Measurements from ENCODE around the gene COX7A2L.
A peak's percentile ranks its signal among the peaks of the same experiment; 100 is the strongest.
"Not testable (repeated sequence)": the region's sequence is repeated elsewhere in the genome, so short reads cannot be mapped to it uniquely, and the experiment has no call there.

Gene COX7A2L

GRCh38 chr2:42360890-42361727 is at the start of gene COX7A2L:
TSS of gene COX7A2L (minus strand) at chr2:42361217. CDS start at chr2:42361161, 56 bp downstream.
- DNase-seq: peak; percentile 97

DNA sequence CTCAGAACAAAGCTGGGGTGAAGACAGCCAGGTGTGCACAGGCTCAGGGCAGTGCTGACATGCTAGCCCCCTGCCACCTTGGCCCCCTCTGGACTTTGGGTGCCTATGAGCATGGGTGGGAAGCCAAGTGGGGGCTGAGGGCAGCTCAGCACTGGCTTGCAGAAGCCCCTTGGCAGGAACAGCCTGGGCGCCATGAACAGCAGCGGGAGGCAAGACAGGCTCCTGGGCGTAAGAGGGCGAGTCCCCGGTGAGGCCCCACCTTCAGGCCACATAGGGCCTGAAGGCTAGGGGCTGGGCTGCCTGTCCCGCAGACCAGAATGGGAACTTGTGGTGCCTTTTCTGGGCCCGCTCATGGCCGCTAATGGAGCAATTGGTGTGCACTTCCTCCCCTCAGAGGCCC is 47.0 kb upstream of the COX7A2L start:
- DNase-seq: no peak

GRCh38 chr2:42407476-42407875 is 46.5 kb upstream of the COX7A2L start:
- no peak for DNase-seq

DNA sequence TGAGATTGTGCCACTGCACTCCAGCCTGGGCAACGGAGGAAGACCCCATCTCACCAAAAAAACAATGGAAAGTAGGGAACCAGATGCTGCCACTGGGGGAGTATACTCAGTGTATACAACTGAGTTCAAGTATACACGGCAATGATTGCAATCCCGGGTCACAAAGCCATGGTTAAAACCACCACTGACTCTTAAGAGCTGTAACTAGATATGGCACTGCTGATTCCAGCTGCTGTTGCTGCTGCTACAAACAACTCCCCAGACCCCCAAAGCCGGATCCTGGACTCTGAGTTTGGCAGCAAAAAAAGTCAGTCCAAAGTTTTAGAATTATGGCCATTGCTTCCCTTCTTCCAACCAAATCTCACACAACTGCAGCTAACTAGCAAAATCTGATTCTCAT is 43.7 kb upstream of the COX7A2L start:
- no peak for DNase-seq

- DNase-seq: no peak
These were observed 40.8 kb upstream of the COX7A2L start for GRCh38 chr2:42401773-42402172.

DNA sequence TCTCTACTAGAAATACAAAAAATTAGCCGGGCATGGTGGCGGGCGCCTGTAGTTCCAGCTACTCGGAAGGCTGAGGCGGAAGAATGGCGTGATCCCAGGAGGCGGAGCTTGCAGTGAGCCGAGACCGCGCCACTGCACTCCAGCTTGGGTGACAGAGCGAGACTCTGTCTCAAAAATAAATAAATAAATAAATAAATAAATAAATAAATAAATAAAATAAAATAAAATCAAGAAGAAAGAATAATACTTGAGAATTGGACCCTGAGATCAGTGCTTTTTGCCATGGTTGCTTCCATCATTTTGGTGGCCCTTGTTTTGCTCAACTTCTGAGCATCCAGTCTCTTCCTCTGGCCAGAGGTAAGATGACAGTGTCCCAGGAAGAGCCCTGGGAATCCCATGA is 37.0 kb upstream of the COX7A2L start:
- not testable (repeated sequence) for DNase-seq

DNA sequence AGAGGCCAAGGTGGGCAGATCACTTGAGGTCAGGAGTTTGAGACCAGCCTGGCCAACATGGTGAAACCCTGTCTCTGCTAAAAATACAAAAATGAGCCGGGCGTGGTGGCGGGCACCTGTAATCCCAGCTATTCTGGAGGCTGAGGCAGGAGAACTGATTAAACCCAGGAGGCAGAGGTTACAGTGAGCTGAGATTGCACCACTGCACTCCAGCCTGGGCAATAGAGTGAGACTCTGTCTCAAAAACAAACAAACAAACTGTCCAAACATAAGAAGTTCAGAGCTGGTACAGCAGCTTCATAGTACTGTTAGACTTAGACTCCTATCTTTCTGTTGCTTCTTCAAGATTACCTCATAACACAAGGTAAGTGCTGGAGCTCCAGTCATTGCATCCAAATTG is 32.3 kb upstream of the COX7A2L start:
- DNase-seq: not testable (repeated sequence)

DNA sequence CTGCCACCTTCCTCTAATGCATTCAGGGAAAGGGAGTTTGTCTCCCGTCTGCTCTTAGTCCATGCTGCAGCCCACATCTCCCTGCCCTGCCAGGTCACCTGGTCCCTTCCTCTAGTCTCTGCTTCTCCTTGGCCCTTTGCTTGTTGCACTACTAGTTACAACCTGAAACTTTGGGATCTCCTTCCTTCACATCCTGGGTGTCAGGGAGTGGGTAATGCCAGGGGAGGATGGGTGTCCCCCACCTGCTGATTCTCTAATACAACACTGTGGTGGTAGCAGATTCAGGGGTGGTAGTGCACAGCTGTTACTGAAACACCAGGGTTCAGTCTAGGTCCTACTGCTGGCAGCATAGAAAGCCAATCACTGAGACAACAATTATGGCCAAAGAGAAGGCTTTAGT is 31.2 kb upstream of the COX7A2L start:
- no peak for DNase-seq

- peak; percentile 2 for DNase-seq
These were observed 29.5 kb upstream of the COX7A2L start for GRCh38 chr2:42390401-42390969.

GRCh38 chr2:42386682-42387081 is 25.7 kb upstream of the COX7A2L start:
- DNase-seq: no peak

DNA sequence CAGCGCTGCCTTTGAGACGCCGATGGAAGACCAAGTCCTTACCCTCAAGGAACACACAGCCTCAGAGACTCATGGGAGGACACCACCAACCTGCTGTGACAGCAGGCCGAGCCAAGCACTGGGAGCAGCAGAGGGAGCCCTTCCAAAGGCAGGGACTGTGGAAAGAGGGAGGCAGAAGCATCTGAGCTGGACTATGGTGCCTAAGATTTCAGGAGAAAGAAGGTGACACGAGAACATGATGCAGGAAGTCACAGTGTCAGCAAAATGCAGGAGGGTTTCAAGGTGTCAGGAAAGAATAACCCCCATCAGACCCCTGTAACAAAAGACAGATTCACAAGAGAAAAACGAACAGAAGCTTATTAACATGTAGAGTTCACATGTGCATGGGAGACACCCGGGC is 24.2 kb upstream of the COX7A2L start:
- no peak for DNase-seq

DNA sequence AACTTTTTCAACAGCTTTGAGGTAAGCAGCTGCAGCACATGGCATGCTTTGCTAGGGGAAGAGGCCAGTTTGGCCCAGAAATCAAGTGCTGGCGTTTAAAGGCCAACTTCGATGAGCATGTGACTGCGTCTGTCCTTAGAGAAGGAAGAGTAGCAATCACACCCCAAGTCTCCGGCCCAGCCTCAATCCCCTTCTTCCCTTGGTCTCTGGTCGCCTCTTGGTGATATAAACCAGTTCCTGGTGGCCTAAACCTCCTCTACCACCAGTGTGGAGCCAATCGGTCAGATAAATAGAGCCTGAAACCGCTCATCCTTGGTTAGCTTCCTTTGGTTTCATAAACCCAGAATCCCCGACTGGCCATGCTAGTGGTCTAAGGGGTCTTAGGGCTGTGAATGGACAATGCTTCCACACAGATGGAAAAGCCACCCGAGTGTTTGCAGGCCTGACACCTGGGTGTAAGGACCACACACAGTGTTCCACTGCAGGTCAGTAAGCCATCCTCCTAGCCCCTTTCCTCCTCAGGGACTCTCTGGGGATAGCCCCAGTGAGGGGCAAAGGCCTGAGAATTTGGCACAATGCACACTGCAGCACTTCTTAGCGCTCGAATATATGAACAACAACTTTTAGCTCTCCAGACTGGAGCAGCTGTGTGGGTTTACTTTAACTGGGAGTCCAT is 23.0 kb upstream of the COX7A2L start:
- no peak for DNase-seq

DNA sequence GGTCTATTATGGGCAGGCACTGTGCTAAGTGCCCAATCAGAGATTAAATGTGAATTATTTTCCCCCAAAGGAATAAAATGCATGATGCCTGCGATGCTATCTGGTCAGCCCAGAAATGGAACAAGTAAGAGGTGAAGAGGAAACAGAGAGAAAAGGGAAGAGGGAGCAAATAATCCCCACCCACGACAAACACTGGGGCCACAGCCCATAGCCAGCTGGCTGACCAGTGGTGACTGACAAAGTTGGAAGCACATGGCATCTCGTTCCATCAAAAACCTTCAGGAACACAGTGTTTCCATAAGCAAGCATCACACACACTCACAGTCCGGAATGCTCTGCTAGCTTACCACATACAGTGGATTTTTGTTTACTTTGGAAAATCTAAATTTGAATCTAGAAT is 21.1 kb upstream of the COX7A2L start:
- DNase-seq: no peak

GRCh38 chr2:42380026-42380425 is 19.0 kb upstream of the COX7A2L start:
- DNase-seq: not testable (repeated sequence)

DNA sequence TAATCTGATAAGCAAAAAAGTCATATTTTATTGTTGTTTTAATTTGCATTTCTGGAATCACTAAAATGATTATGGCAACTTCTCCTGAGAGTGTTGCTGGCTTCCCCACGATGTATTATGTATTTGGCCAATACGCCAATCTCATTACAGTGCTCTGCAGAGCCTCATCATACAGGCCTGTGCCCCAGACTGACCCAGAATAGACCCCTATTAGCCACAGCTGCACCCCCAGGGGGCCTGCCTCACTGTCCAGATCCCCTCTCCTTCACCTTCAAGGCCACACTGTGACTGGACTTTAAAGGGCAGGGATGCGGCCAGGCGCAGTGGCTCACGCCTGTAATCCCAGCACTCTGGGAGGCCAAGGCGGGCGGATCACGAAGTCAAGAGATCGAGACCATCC is 17.4 kb upstream of the COX7A2L start:
- no peak for DNase-seq

DNA sequence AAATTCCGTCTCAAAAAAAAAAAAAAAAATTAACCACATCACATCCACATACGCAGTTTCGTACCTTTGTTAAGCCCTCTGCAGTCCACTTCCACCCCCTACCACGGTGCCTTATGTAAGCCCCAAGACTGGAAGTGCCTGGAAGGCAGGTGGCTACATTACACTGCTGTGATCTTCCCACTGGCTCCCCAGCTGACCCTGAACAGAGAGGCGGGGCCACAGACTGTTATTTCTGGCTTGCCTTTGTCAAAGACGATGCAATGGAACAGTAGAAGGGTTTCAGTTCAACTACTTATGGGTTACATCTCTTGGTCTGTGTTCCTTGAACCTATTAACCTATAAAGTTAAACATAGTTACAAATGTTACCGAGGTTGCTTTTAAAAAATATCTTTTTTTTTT is 15.7 kb upstream of the COX7A2L start:
- DNase-seq: no peak

- no peak for DNase-seq
These were observed 11.6 kb upstream of the COX7A2L start for GRCh38 chr2:42372474-42373200.

DNA sequence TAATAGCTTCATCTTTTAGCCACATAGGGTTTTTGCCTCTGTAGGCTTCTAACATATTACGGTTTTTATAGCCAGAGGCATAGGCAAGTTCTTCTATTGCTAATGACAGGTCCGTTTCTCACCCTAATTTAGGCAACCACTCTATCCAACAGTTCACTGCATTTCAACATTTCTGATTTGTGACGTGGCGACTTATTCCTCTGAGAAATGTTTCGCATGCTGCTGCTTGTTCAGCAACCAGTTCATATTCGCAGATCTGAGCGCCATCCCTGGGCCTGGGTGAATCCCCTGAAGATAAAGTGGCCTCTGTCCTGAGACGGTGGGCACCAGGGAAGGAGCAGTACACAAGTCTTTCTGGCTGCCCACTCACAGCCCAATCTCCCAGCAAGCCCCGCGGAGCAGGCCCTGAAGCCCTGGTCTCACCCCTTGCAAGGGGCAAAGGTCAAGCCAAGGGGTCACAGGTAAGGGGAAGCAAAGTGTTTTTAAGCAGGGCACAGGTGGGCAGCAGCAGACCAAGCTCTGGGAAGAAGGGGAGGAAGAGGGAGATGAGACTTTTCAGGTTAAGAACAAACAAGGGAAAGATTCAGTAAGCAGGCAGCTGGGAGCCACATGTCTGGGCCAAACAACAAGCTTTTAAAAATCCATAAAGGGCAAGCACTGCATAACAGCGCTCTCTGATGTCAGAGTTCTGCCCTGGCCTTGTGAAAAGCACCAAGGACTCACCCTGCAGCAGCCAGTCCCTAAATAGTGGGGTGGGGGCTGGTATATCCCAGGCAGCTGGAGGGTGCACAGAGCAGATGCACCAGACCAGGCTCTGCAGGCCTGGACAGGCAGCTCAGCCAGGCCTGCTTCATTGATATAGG is 10.8 kb upstream of the COX7A2L start:
- DNase-seq: no peak

- DNase-seq: peak; percentile 22
These were observed 8.7 kb upstream of the COX7A2L start for GRCh38 chr2:42369532-42370229.

- no peak for DNase-seq
These were observed 8.0 kb upstream of the COX7A2L start for GRCh38 chr2:42368817-42369531.

DNA sequence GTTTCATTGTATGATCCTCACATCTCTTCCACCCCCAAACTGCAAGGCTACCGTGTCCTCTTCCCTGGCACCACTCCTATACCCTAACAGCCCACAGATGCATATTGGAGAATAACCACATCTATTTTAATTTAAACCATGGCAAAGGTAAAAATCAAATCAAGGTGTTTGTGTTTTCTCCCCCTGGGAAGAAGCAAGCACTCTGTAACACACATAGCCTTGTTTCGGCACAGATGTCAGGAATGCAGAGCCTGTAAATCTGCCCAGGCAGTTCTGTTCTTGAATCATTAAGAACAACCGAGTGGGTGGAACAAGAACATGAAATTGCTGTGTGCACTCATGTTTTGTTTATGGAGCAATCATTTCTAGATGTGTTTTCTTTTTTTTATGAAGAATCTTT is 6.8 kb upstream of the COX7A2L start:
- DNase-seq: peak; percentile 8

All from kidney glomerular epithelial cell (primary cell).